H1 (cell line): ENCODE measurements around the gene C2CD4C. TPM values are rescaled to one million over a fixed set of nuclear protein-coding genes. Genes with fewer than 3 reads are reported as not detected.
A peak's percentile ranks its signal among the peaks of the same experiment; 100 is the strongest.

Experiments used
- CTCF ChIA-PET: fragments of 300-600 bp; sonication (Branson Sonifier 250); formaldehyde crosslinking; loops from one replicate; lab custom pipeline; 2021; ENCODE audit not compliant: partially characterized antibody; lab: Charles Lee
- POLR2A ChIA-PET: fragments of 300-600 bp; sonication (Branson Sonifier 250); formaldehyde crosslinking; loops from one replicate; lab custom pipeline; 2021; ENCODE audit warnings: inconsistent platforms; ENCODE audit not compliant: partially characterized antibody; lab: Charles Lee
- DNase-seq, 2 experiments: peaks; one replicate each; pipeline versions ENCODE4 v3.0.0 to v3.0.0-alpha.2; 2010 to 2022; ENCODE audit warnings: low spot score in 2 of 2, low read depth in 1 of 2, mixed read lengths in 1 of 2
- FAIRE-seq: peaks from 2 replicates; lab custom pipeline; 2011; peaks lifted over from hg19 to GRCh38; lab: Jason Lieb, UNC
- H2AFZ ChIP-seq: 2 replicates; pipeline ENCODE4 v1.8.1; 2012; ENCODE audit warnings: low read length, inconsistent platforms
- H2AK5ac ChIP-seq: 2 replicates; pipeline ENCODE4 v1.6.1; 2013; ENCODE audit warnings: low read depth, low read length
- H2BK120ac ChIP-seq: replicated peaks from 2 replicates; pipeline ENCODE3; 2013; ENCODE audit warnings: low read depth, low read length, inconsistent platforms
- H2BK12ac ChIP-seq: 2 replicates; pipeline ENCODE4 v1.6.1; 2013; ENCODE audit warnings: low read depth, low read length
- H2BK15ac ChIP-seq: 2 replicates; pipeline ENCODE4 v1.6.1; 2013; ENCODE audit warnings: low read length
- H2BK20ac ChIP-seq: 2 replicates; pipeline ENCODE4 v1.6.1; 2013; ENCODE audit warnings: low read length
- H2BK5ac ChIP-seq: 2 replicates; pipeline ENCODE4 v1.6.1; 2013; ENCODE audit warnings: low read depth, low read length
- H3K14ac ChIP-seq: 2 replicates; pipeline ENCODE4 v1.6.1; 2013; ENCODE audit warnings: inconsistent platforms; ENCODE audit not compliant: insufficient read length
- H3K18ac ChIP-seq: 2 replicates; pipeline ENCODE4 v1.6.1; 2013; ENCODE audit warnings: low read length; ENCODE audit errors: extremely low read depth
- H3K23ac ChIP-seq: 2 replicates; pipeline ENCODE4 v1.6.1; 2013; ENCODE audit warnings: inconsistent platforms; ENCODE audit not compliant: insufficient read length
- H3K23me2 ChIP-seq: 2 replicates; pipeline ENCODE4 v1.6.1; 2013; ENCODE audit warnings: low read depth, low read length
- H3K27ac ChIP-seq: 2 replicates; pipeline ENCODE4 v1.6.1; 2011; ENCODE audit warnings: low read depth, low read length, inconsistent platforms
- H3K27me3 ChIP-seq, 4 experiments: replicated peaks in 1 of 4; 1 replicate in 1 of 4; 2 replicates in 3 of 4; pipeline versions ENCODE4 v1.6.1 to v1.8.1; 2011 to 2013; ENCODE audit warnings: low read length in 3 of 4, mild to moderate bottlenecking in 3 of 4, inconsistent platforms in 2 of 4, mixed read lengths in 2 of 4, moderate library complexity in 1 of 4; ENCODE audit not compliant: control insufficient read depth in 3 of 4, insufficient read depth in 3 of 4; ENCODE audit errors: extremely low read depth in 1 of 4
- H3K36me3 ChIP-seq, 4 experiments: 2 replicates each; pipeline versions ENCODE4 v1.6.1 to v1.8.1; 2011 to 2013; ENCODE audit warnings: mild to moderate bottlenecking in 4 of 4, low read length in 3 of 4, moderate library complexity in 2 of 4, control low read depth in 1 of 4, inconsistent platforms in 1 of 4; ENCODE audit not compliant: insufficient read depth in 4 of 4, control insufficient read depth in 2 of 4
- H3K4ac ChIP-seq: replicated peaks from 2 replicates; pipeline ENCODE3; 2013; ENCODE audit warnings: low read length, low read depth, mixed read lengths, inconsistent platforms; ENCODE audit not compliant: insufficient read length
- H3K4me1 ChIP-seq, 4 experiments: replicated peaks in 1 of 4; 1 replicate in 1 of 4; 2 replicates in 3 of 4; pipeline versions ENCODE4 v1.6.1 to v1.8.1; 2011 to 2013; ENCODE audit warnings: low read length in 3 of 4, inconsistent platforms in 2 of 4, mixed read lengths in 1 of 4; ENCODE audit not compliant: insufficient read depth in 4 of 4, control insufficient read depth in 3 of 4
- H3K4me2 ChIP-seq, 2 experiments: 2 replicates each; pipeline versions ENCODE4 v1.6.1 to v1.8.1; 2011 to 2013; ENCODE audit warnings: low read depth in 2 of 2, low read length in 2 of 2, control low read depth in 1 of 2, inconsistent platforms in 1 of 2, mild to moderate bottlenecking in 1 of 2; ENCODE audit not compliant: insufficient read depth in 1 of 2
- H3K4me3 ChIP-seq, 4 experiments: fragments of 200-600, 300-600 bp in 1 of 4; sonication (generic), shearing (Covaris generic), sonication (Bioruptor Twin) in 1 of 4; 2 replicates each; pipeline versions ENCODE4 v1.5.1 to v1.8.1; 2011 to 2016; ENCODE audit warnings: low read length in 4 of 4, low read depth in 3 of 4, control low read depth in 2 of 4, inconsistent platforms in 2 of 4, mild to moderate bottlenecking in 2 of 4, mixed read lengths in 1 of 4, moderate library complexity in 1 of 4; ENCODE audit not compliant: insufficient read depth in 2 of 4; ENCODE audit errors: extremely low read depth in 1 of 4
- H3K56ac ChIP-seq: replicated peaks from 2 replicates; pipeline ENCODE3; 2013; ENCODE audit warnings: low read depth, mild to moderate bottlenecking, mixed read lengths, low read length, inconsistent platforms; ENCODE audit not compliant: insufficient read length
- H3K79me1 ChIP-seq: 2 replicates; pipeline ENCODE4 v1.6.1; 2013; ENCODE audit warnings: low read depth, low read length, control low read depth
- H3K79me2 ChIP-seq, 2 experiments: 2 replicates each; pipeline versions ENCODE4 v1.6.1 to v1.8.1; 2012 to 2013; ENCODE audit warnings: low read length in 2 of 2, mild to moderate bottlenecking in 2 of 2, inconsistent platforms in 1 of 2; ENCODE audit not compliant: insufficient read depth in 2 of 2, control insufficient read depth in 1 of 2
- H3K9ac ChIP-seq, 4 experiments: replicated peaks in 1 of 4; 1 replicate in 1 of 4; 2 replicates in 3 of 4; pipeline versions ENCODE4 v1.6.1 to v1.8.1; 2011 to 2013; ENCODE audit warnings: low read depth in 3 of 4, low read length in 3 of 4, control low read depth in 2 of 4, mild to moderate bottlenecking in 2 of 4, moderate library complexity in 2 of 4, inconsistent platforms in 1 of 4; ENCODE audit errors: extremely low read depth in 1 of 4
- H3K9me3 ChIP-seq, 2 experiments: 2 replicates each; pipeline versions ENCODE4 v1.6.1 to v1.8.1; 2012 to 2013; ENCODE audit warnings: mild to moderate bottlenecking in 2 of 2, moderate library complexity in 2 of 2, control low read depth in 1 of 2, inconsistent platforms in 1 of 2, low read depth in 1 of 2, low read length in 1 of 2, mixed read lengths in 1 of 2; ENCODE audit not compliant: insufficient read depth in 2 of 2
- H4K20me1 ChIP-seq, 2 experiments: replicated peaks in 1 of 2; 2 replicates each; pipeline versions ENCODE3 to v1.8.1; 2011 to 2013; ENCODE audit warnings: inconsistent platforms in 2 of 2, low read length in 2 of 2, mild to moderate bottlenecking in 1 of 2; ENCODE audit not compliant: insufficient read depth in 2 of 2, control insufficient read depth in 1 of 2
- H4K5ac ChIP-seq: 2 replicates; pipeline ENCODE4 v1.6.1; 2013; ENCODE audit warnings: low read length, low read depth, mixed read lengths, inconsistent platforms; ENCODE audit not compliant: insufficient read length
- H4K8ac ChIP-seq: 2 replicates; pipeline ENCODE4 v1.8.0; 2013; ENCODE audit warnings: mild to moderate bottlenecking, moderate library complexity, low read length, inconsistent platforms; ENCODE audit not compliant: insufficient read depth; ENCODE audit errors: extremely low read depth
- H4K91ac ChIP-seq: replicated peaks from 2 replicates; pipeline ENCODE3; 2013; ENCODE audit warnings: low read length, mixed read lengths, inconsistent platforms; ENCODE audit not compliant: insufficient read length
- CTBP2 ChIP-seq: IDR thresholded peaks from 2 replicates; pipeline ENCODE4 v1.7.0; 2011; ENCODE audit warnings: borderline replicate concordance, mild to moderate bottlenecking, moderate library complexity, mixed read lengths, low read length; ENCODE audit not compliant: insufficient read depth, insufficient read length
- WGBS, 2 experiments: shearing (Covaris generic) in 1 of 2; methylation state at CpG; one replicate each; pipeline versions ENCODE4 v1.1.6 to v1.1.7; 2013 to 2015; ENCODE audit warnings: low lambda C conversion rate in 2 of 2, mixed read lengths in 2 of 2, inconsistent platforms in 1 of 2, low coverage in 1 of 2, missing lambda C conversion rate in 1 of 2; ENCODE audit not compliant: insufficient replicate concordance in 2 of 2, insufficient coverage in 1 of 2, insufficient read length in 1 of 2; ENCODE audit errors: extremely low coverage in 1 of 2, missing lambda C conversion rate in 1 of 2; 5-methylcytosine and 5-hydroxymethylcytosine counted together
- polyA plus RNA-seq, 7 experiments: library from polyadenylated mRNA; depleted of rRNA in 3 of 7; stranded (reverse) in 5 of 7; unstranded in 2 of 7; fragments of >200 nt in 5 of 7; fragments of 200-250 nt in 2 of 7; gene quantifications; 1 replicate in 5 of 7; 2 replicates in 1 of 7; 4 replicates in 1 of 7; pipeline versions ENCODE4 v1.2.1 to v1.2.3, GENCODE V29; 2011 to 2013; ENCODE audit warnings: missing spikeins in 2 of 7, mixed read lengths in 2 of 7
- total RNA-seq: library from RNA; stranded (reverse); fragmentation: NEBNext Ultra II Directional; extraction: Animal tissue kit (Norgen Biotek cat#: 25700); gene quantifications from 2 replicates; pipeline ENCODE4 v1.2.1, GENCODE V29; 2021
- TF ChIP-seq, protein P1 (sequence below): IDR thresholded peaks from 2 replicates; pipeline ENCODE4 v1.6.1; 2012; ENCODE audit warnings: inconsistent platforms
- TF ChIP-seq, protein P2 (sequence below): IDR thresholded peaks from 2 replicates; pipeline ENCODE4 v1.6.1; 2012; ENCODE audit warnings: inconsistent platforms

The C2CD4C gene
- total and polyA plus RNA-seq, 2 of the 8 experiments (the other 6 are each of a cell fraction or from before 2014, with no cell fraction given), result 3.8 to 6.3 TPM

DNA sequence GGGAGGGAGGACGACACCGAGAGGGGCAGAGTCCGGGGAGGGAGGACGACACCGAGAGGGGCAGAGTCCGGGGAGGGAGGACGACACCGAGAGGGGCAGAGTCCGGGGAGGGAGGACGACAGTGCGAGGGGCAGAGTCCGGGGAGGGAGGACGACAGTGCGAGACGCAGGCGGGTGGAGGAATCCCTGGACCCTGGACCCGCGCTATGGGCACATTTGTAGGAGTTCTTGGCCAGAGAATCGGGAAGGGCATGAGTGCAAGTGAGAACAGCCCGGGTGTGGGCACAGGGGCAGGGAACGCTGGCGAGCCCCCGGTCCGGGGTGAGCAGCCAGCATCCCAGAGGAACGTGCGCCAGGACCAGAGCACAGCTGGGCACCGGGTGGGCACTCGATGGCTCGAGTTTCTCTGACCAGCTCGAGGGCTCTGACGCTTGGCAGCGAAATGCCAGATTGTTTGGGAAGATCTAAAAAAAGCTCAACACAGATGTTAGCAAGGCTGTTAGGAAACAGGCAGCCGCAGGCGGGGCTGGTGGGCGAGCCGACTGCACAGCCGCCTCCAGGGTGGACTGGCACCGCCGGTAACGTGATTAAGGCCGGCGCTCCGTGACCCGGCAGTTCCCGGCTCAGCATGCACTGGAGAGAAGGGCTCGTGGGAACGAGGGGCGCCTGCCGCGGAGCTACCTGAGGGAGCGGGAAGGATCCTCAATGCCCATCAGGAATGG is 17.9 kb upstream of the C2CD4C start:
- no peak overlapping the region for H3K9ac ChIP-seq
- H2AK5ac ChIP-seq, result no peak overlapping the region
- H4K20me1 ChIP-seq, result peaks cover 0 to 2% of the 10 kb centered on the region in 2 experiments
- WGBS, 2 experiments, result 79% methylated on average over 29 of the region's 51 CpGs; no CpG with 5 or more reads in 1 of the 2 experiments
- peak overlapping the region in 2 of 4 experiments; percentile 13 to 37; a peak in 1 of 8 replicates for H3K4me3 ChIP-seq
- H3K9me3 ChIP-seq, result peaks cover 11 to 18% of the 10 kb centered on the region in 2 experiments; a peak in 3 of 4 replicates
- no peak overlapping the region for H2BK20ac ChIP-seq
- peak overlapping the region; percentile 48; the same call in 1 of the 2 replicates for H3K18ac ChIP-seq
- H3K27ac ChIP-seq, result no peak overlapping the region
- peaks cover 0 to 11% (median 0%) of the 10 kb centered on the region in 4 experiments; a peak in 1 of 8 replicates for H3K36me3 ChIP-seq
- no peaks in the 10 kb centered on the region for H3K79me1 ChIP-seq
- no peak overlapping the region for H2AFZ ChIP-seq
- no peak overlapping the region for H3K4ac ChIP-seq
- H3K4me2 ChIP-seq, result peak overlapping the region; percentile 48 to 57
- no peak overlapping the region for H3K23ac ChIP-seq
- CTCF ChIA-PET, result interaction anchor here (0.7 to 1.9 kb wide), 3 partner anchors 14 to 80 kb away, joined by 3 to 4 read pairs (median 3); no protein-coding TSS in a partner anchor
- no peak overlapping the region for H3K14ac ChIP-seq
- no peak overlapping the region; the same call in 1 of the 2 replicates for H4K8ac ChIP-seq
- FAIRE-seq, result no peak
- H4K5ac ChIP-seq, result no peak overlapping the region
- no peaks in the 10 kb centered on the region for H3K23me2 ChIP-seq
- H3K79me2 ChIP-seq, result no peaks in the 10 kb centered on the region
- peaks cover 0 to 15% (median 5%) of the 10 kb centered on the region in 4 experiments; a peak in 5 of 7 replicates for H3K27me3 ChIP-seq
- H4K91ac ChIP-seq, result no peak overlapping the region
- peak in 1 of 2 experiments; percentile 63 for DNase-seq
- TF ChIP-seq CTBP2, result no peak
- TF ChIP-seq, protein P1, sequence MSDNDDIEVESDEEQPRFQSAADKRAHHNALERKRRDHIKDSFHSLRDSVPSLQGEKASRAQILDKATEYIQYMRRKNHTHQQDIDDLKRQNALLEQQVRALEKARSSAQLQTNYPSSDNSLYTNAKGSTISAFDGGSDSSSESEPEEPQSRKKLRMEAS, result 0 out of 2 replicates have a peak, but pooled peaks have one; percentile 9
- TF ChIP-seq, protein P2, sequence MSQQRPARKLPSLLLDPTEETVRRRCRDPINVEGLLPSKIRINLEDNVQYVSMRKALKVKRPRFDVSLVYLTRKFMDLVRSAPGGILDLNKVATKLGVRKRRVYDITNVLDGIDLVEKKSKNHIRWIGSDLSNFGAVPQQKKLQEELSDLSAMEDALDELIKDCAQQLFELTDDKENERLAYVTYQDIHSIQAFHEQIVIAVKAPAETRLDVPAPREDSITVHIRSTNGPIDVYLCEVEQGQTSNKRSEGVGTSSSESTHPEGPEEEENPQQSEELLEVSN, result peak; percentile 58
- TF ChIP-seq, all 59 proteins: peak for 2
- Histone ChIP-seq H2BK15ac (no peak overlapping the region), H2BK12ac (0 out of 2 replicates have a peak overlapping the region, but pooled peaks have one; percentile 5), H2BK120ac (no peak overlapping the region), H2BK5ac (no peak overlapping the region), H3K56ac (no peak overlapping the region), H3K4me1 (no peaks in the 10 kb centered on the region; a peak in 1 of 7 replicates)
- POLR2A ChIA-PET, result interaction anchor here (0.6 to 0.9 kb wide), 6 partner anchors 9 to 99 kb away, joined by 3 read pairs; no protein-coding TSS in a partner anchor
